NCI-H1694 (cell line): ENCODE results near the gene GLRX3.
A peak's percentile ranks its signal among the peaks of the same experiment; 100 is the strongest.
"Not testable (repeated sequence)": the region's sequence is repeated elsewhere in the genome, so short reads cannot be mapped to it uniquely, and the experiment has no call there.

Source experiments
- DNase-seq: peaks from one replicate; lab custom pipeline; 2025; lab: John Stamatoyannopoulos, UW

Gene GLRX3

DNA sequence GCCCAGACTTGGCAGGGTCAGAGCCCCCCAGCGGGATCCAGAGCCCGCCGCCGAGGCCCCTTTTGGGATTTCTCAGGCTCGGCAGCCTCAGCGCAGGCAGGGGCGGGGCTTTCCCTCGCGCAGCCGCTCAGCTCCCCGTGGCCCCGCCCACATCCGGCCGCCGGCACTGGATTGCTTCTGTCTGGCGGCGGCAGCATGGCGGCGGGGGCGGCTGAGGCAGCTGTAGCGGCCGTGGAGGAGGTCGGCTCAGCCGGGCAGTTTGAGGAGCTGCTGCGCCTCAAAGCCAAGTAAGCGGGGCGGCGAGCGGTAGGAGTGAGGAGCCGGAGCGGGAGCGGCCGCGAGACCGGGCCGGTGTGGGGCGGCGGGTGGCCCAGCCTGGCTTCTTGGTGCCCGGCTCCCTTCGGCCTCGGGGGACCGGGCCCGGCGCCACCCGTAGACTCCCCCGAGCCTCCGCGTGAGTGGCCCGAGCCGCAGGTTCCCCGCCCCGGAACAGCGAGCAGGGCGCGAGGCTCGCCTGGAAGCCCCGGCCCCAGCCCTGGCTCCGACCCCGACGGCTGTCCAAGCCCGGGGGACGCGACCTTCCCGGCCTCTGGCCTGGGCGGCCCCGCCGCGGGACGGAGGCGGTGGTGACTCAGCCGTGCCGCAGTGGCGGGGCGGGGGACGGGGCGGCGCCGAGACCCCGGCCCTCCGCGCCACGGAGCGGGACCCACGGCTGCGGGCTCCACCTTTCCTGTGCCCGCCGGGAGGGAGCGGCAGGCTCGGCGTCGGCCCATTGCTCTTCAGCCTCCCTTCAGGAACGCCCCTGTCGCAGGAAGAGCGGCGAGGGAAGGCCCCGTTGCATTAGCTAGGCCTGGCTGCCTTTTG lies at the start of gene GLRX3:
TSS of gene GLRX3 (plus strand) at position 166 of the 864 bp plus-strand sequence. CDS start at position 196, 30 bp downstream.
- peak; percentile 19 for DNase-seq

DNA sequence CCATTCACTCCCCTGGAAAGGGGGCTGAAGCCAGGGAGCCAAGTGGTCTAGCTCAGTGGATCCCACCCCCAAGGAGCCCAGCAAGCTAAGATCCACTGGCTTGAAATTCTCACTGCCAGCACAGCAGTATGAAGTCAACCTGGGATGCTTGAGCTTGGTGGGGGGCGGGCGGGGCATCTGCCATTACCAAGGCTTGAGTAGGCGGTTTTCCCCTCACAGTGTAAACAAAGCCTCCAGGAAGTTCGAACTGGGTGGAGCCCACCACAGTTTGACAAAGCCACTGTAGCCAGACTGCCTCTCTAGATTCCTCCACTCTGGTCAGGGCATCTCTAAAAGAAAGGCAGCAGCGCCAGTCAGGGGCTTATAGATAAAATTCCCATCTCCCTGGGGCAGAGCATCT lies 45.6 kb upstream of the GLRX3 start:
- not testable (repeated sequence) for DNase-seq

DNA sequence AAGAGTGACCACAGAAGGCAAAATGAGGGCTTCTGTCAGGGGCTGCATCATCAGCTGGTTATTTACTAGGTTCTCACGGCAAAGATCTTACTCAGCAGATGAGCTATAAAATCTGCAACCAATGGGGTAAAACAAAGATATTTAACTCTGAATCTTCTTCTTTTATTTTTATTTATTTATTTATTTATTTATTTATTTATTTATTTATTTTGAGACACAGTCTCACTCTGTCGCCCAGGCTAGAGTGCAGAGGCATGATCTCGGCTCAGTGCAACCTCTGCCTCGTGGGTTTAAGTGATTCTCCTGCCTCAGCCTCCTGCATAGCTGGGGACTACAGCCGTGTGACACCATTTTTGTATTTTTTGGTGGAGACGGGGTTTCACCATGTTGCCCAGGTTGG lies 36.8 kb upstream of the GLRX3 start:
- no peak for DNase-seq

DNA sequence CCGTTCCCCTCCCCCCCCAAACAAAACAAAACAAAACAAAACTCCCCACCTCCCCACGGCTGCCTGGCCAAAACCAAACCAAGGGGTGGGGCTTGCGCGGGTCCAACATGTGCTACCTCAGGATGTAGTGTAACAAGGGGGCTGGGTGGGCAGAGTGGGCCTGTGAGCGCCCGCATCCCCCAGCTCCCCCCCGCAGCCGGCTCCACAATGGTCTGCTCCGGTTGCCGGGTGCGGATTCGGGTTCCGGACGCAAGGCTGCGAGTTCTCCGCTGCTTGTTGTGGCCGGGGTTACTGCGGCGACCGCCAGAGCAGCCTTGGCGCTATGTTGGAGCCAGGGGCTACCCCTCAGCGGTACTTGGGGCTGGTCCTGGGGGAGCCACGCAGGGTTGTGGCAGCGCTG lies 30.5 kb upstream of the GLRX3 start:
- DNase-seq = no peak

DNA sequence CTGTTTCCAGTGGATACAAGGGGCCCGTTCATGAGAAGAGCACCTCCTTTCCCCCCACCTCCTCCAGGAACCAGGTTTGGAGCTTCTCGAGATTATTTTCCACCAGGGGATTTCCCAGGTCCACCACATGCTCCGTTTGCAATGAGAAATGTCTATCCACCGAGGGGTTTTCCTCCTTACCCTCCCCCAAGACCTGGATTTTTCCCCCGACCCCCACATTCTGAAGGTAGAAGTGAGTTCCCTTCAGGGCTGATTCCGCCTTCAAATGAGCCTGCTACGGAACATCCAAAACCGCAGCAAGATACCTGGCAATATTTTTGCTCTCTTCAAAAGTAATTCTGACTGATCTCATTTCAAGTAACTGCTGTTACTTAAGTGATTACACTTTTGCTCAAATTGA lies 28.0 kb upstream of the GLRX3 start:
- not testable (repeated sequence) for DNase-seq

DNA sequence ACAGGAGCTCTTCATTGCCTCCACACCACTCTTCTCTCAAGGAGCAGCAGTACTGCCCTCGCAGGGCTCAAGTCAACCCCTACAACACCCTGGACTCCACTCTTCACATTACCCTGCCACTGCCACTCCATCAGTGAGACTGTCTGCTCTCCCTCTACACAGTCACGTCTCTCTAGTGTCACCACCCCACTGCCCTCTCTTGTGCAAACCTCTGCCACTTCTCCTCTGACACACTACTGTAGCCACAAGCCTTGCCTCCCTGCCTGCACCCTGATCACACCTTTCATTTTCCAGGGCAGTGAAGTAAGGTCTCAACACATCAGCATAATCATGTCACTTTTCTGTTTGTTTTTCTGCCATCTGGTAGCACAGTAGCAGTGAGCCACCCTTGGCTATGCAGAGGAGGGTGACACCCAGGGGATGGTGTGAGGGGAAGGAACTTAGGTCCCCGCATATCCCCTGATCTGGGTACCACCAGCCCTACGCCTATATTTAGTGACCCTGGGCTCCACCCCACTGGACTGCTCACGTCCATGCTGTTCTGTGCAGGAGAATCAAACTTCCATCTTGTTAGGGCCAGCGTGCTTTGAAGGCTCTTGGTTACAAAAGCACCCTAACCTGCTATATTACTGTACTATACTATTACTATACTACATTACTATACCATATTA lies 27.1 kb upstream of the GLRX3 start:
- no peak for DNase-seq

DNA sequence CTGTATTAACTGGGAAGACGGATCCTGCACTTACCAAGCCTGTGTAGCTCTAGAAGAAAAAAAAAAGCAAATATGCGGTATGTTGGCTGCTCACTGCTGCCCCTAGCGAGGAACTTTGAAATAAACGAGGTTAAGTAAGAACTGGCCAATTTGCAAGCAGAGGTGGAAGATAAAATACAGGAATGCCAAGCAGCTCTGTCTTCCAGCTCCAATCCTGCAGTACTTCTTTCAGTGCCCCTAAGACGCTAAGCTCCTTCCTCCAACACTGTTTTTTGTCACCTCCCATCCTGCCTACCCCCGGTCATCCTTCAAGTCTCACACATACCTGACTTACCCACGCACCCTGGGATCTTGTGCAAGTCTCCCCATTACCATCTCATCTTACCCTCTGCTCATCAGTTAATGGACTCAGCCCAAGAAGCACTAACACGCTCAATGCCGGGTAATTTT lies 26.4 kb upstream of the GLRX3 start:
- peak; percentile 25 for DNase-seq

DNA sequence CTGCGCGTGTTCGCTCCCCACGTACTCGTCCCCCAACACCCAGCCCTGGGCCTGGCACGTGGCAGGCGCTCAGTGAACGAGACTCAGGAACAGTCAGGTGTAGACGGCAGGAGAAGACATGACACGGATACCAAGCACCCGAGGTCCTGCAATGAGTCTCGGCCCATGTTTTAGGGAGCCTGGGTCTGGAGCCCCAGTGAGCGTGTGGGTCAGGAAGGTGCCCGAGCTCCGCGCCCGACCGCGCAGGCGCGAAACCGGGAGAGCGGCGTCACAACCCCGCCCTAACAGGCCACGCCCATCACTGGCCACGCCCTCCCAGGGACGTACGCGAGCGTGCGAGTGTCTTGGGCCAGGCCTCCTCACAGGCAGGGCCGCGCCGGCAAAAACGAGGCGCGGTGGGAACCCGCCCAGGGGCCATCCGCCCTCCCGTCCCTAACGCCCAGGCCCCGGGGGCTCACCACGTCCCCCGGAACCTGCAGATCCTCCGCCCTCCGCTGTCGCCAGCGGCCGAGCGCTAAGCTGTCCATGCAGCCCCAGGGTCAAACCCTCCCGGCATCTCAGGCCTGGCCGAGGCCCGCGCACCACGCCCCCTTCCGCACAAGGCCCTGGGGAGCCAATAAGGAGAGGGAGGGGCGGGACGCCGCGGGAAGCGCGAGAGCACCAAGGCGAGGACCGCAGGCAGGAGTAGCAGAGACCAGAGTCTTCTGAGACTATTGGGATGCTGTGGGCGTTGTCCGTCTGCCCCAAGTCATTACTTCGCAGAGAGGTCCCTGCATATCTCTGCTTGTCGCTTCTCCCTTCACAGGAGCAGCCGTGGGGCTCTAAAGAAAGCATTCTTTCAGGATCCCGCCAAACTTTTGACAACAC lies 25.7 kb upstream of the GLRX3 start, which contains the start of gene C10orf143:
TSS of gene C10orf143 (minus strand) at position 585 of the 867 bp plus-strand sequence. CDS start at position 527, 58 bp downstream.
- peak; percentile 64 for DNase-seq

DNA sequence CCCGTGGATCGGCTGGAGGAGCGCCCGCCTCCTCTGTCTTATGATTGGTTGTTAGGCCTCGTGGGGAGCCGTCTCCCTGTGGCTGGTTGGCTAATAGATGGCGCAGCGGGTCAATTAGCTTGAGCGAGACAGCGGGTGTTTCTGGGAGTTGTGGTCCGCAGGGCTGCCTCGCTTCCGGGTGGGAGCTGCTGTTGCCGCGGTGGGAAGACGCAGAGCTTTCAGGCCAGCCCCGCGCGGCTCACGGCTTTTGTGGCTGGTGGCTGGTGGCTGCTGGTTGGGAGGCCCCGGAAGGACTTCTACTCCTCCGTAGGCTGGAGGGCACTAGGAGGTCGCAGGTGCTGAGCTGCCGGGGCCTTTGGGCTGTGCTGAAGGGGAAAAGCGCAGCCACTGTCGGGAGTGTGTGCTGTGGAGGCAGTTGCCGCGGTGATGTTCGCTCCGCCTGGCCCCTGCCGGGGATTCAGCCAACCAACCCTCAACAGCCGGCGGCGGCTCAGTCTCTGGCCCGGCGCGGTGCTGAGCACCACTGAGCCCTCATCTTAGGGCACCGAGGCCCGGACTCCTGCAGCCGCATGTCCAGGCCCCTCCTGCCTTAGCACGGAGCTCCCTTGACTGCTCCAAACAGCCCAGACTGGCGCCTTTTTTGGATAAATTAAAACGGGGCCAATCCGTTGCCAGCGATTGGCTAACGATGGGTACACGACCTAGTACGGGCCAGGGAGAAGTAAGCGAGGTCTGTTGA lies 24.9 kb upstream of the GLRX3 start:
- DNase-seq = peak; percentile 76

DNA sequence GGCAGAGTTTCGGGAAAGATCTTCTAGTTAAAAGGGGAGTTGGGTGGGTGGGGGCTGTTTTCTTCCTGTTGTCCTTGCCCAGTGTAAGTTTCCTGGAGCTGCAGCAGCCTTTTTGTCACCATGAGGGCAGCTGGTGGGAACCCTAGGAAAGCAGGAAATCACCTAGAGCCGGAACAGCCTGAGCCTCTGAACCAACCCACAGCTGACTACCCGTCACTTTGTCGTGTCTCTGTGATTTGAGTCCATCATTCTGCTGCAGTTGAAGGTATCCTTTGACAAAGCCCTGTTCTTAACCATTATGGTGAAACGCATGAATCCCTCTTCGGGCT lies 24.4 kb upstream of the GLRX3 start:
- no peak for DNase-seq

DNA sequence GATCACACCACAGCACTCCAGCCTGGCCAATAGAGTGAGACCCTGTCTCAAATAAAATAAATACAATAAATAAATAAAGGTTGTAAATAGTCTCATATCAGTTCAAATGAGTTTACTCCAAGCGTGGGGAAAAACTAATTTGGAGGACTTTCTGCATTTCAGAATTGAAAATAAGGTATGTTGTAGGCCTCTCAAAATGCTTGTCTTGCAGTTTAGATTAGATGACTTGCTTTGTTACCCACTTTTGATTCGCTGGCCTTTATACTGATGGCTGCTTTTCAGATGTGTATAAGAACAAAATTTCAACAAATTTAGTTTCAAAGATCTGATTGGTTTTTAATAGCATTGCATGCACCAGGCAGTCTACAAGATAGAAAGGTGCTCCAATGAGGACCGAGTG lies 23.4 kb upstream of the GLRX3 start:
- DNase-seq = no peak

DNA sequence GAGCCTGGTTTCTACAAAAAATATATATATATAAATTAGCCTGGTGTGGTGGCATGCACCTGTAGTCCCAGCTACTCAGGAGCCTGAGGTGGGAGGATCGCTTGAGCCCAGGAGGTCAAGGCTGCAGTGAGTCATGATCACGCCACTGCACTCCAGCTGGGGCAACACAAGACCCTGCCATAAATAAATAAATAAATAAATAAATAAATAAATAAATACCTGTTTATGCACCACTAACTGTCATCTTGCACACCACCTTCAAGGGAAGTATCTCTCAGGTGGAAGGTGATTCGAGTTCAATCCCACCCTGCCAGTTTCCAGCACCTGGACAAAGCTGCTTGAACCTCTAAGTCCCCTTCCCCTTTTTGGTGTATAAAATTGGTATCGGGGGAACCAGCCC lies 19.2 kb upstream of the GLRX3 start:
- DNase-seq = not testable (repeated sequence)

DNA sequence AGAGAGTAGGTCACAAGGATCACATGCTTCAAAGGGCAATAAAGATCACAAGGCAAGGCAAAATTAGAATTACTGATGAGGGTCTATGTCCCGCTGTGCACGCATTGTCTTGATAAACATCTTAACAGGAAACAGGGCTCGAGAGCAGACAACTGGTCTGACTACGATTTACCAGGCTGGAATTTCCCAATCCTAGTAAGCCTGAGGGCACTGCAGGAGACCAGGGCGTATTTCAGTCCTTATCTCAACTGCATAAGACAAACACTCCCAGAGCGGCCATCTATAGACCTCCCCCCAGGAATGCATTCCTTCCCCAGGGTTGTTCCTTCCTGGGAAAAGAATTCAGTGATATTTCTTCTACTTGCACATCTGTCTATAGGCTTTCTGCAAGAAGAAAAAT lies 18.7 kb upstream of the GLRX3 start:
- DNase-seq = not testable (repeated sequence)

DNA sequence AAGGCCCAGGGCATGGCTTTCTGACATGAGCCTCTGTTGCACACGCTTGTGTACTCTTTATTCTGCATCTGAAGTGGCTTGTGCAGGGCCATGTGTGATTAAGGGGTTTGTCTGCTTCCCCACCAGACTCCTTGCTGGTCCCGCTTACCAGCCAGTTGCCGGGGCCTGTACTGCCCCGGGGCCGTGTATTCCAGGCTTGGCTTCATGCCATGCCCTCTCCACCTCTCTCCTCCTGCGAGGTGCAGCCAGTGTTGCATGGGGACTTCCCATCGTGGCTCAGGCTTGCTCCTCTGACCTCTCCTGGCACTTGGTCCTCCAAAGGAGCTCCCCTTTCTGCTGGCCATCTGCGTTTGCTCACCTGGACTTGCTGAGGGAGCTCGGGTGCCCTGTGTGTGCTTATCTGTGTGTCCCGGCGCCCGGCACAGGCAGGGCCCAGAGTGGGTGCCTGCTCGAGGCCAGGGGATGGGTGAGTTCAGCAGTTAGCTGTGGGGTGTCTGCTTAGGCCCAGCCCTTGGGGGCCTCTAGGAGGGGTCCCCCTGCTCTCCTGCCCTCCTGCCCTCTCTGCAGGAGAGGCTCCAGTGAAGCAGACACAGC lies 14.6 kb upstream of the GLRX3 start:
- DNase-seq = no peak

DNA sequence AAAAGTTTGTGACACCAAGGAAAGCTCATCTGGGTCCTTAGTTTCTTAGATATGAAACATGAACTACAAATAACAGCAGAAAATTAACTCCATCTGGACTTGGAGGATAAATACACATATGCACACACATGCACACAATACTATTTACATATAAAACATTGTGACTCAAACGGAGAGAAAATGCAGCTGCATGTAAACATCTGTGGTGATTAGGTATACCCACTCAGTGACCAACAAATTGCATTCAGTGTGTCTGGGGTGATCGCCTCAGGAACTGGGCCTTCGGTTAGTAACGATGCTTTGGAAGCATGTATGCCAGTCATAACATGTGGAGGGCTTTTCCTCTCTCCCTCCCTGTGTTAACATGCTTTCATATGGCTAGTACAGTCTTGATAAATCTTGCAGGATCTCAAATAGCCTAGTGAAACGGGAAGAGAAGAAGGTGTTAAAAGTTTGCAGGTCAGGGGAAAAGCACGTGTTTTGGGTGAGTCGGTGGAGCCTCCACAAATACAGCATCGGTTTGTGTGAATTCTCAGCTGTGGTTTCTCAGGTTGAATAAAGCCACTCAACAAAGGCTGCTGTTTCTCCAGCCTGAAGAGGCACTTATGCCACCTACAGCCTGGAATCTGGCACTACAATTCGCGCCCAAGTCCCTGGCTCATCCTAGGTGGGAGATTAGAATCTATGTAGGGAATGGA lies 8.7 kb upstream of the GLRX3 start:
- peak; percentile 14 for DNase-seq

DNA sequence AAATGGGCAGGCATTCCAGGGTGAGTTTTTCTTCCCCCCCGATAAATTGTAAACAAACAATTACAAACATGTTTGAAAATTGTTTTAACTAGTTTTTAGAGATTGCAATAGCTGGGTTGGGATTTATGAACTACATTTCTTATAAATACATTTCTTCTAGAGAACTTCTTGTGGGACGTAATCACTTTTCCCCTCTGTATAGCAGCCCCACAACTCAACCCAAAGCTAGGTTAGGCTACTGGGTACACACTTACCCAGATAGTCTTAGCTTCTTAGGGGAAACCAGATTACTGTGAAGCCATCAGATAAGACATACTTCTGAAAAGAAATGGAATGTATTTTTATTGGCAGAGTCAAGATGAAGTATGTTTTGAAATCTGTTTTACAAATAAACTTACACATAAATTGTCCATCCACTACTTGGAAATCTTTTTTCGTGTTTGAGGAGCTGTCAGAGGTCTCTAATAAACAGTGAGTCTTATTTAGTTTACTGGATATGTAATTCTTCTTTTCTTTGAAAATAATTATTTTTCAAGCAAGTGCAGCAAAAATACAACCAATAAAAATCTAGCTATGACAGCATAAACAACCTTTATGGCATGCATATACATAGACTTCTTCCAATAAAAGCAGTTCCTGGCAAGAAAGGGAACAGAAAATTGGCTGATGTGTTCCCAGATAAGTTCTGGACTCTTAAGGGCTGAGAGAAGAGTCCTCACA lies 8.0 kb upstream of the GLRX3 start:
- no peak for DNase-seq

DNA sequence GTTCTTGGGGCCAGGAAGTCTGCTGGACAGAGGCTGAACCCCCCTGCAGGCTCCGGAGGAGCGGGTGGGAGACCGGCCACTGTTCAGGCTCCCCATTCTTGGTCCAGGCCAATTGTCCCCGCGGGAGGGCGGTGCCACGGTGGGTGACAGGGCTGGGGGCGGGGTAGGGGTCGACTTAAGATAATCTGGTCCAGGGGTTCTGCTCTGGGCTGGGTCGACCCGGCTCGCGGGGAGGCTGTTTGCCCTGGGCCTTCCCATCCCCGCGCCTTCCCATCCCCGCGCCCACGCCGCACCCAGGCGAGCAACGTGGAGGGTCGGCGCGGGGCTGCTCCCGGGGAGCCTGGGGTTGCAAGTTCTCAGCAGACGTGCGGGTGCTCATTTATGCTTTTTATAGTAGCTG lies 7.3 kb upstream of the GLRX3 start:
- no peak for DNase-seq

DNA sequence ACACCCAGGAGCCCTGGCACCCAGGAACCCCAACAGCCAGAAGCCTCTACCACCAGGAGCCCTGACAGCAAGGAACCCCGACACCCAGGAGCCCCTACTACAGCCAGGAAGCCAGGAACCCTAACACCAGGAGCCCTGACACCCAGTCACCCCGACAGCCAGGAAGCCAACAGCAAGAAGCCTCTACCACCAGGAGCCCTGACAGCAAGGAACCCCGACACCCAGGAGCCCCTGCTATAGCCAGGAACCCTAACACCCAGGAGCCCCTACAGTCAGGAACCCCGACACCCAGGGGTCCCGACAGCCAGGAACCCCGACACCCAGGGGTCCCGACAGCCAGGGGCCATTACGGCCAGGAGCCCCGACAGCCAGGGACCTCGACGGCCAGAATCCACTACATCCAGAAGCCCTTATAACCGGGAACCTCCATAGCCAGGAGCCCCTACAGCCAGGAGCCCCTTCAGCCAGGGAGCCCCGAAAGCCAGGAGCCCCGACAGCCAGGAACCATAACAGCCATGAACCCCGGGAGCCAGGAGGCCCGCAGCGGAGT lies 440 bp upstream of the GLRX3 start:
- DNase-seq = no peak

DNA sequence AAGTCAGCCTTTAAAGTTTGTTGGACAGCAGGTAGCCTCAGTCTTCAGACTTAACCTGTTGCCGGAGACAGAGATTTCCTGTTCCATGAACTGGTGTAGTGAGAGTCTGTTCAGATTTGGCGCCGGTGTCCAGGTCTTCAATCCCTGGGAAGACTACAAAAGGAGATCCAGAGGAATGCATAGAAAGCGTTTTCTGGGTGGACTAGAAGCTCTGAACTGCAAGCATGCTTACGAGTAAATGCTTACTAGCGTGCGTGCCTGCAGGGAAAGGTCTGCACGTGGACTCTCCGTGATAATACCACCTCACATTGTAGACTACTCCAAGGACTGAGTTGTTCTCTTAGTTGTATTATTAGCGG lies 878 bp downstream of the GLRX3 start:
- DNase-seq = no peak
